Stomach (tissue), 9 donors: Measurements from ENCODE around the gene EXOC4. TPM values are rescaled to one million over a fixed set of nuclear protein-coding genes. Genes with fewer than 3 reads are reported as not detected.

Experiments used
- DNase-seq, 2 donors: peaks; one replicate each; pipeline versions ENCODE4 v3.0.0 to v3.0.0-alpha.2; 2013 to 2019
- H3K27ac ChIP-seq, 5 donors: fragments of 200-600 bp in 4 of 5; sonication (generic) in 4 of 5; one replicate each; pipeline ENCODE4 v1.5.1; 2013 to 2019; ENCODE audit warnings: mild to moderate bottlenecking in 1 of 5, moderate library complexity in 1 of 5
- H3K27me3 ChIP-seq, 3 donors: fragments of 200-600 bp; sonication (generic); one replicate each; pipeline ENCODE4 v1.5.1; 2017 to 2019; ENCODE audit warnings: mixed run types in 1 of 3
- H3K36me3 ChIP-seq, 4 donors: fragments of 200-600 bp; sonication (generic); 1 replicate in 3 of 4; 2 replicates in 1 of 4; pipeline ENCODE4 v1.5.1; 2016 to 2019
- H3K4me1 ChIP-seq, 4 donors: fragments of 200-600 bp; sonication (generic); one replicate each; pipeline ENCODE4 v1.5.1; 2016 to 2019
- H3K4me3 ChIP-seq, 4 donors: fragments of 200-600 bp; sonication (generic) in 3 of 4; one replicate each; pipeline ENCODE4 v1.5.1; 2016 to 2019; ENCODE audit warnings: mild to moderate bottlenecking in 1 of 4
- H3K9me3 ChIP-seq, 4 donors: fragments of 200-600 bp; sonication (generic); one replicate each; pipeline ENCODE4 v1.5.1; 2016 to 2019
- CTCF ChIP-seq, 7 experiments: fragments of 450-650 bp in 4 of 7; fragments of 200-600 bp in 3 of 7; sonication (generic) in 3 of 7; IDR thresholded peaks; one replicate each; pipeline ENCODE4 v1.5.1; 2016 to 2019; ENCODE audit warnings: antibody characterized with exemption in 7 of 7, control low read depth in 2 of 7, mild to moderate bottlenecking in 1 of 7
- EP300 ChIP-seq: sonication (generic); formaldehyde crosslinking; IDR thresholded peaks from one replicate; pipeline ENCODE4 v1.6.1; 2017; ENCODE audit warnings: antibody characterized with exemption
- POLR2A ChIP-seq, 4 donors: fragments of 450-650 bp; IDR thresholded peaks; one replicate each; pipeline ENCODE4 v1.6.1; 2016; ENCODE audit warnings: antibody characterized with exemption in 4 of 4, control low read depth in 2 of 4, mild to moderate bottlenecking in 1 of 4, moderate library complexity in 1 of 4
- POLR2AphosphoS5 ChIP-seq, 3 donors: sonication (generic); formaldehyde crosslinking; IDR thresholded peaks; one replicate each; pipeline ENCODE4 v1.6.1; 2016; ENCODE audit warnings: antibody characterized with exemption in 3 of 3
- WGBS, 5 donors: extraction: QIAGEN DNeasy Blood & Tissue Kit in 3 of 5; methylation state at CpG; one replicate each; pipeline versions ENCODE4 v1.1.5 to v1.1.7; 2013 to 2018; 5-methylcytosine and 5-hydroxymethylcytosine counted together
- intact Hi-C: fragments of 100-400 bp; cut with DNase I; formaldehyde crosslinking; loops from one replicate; pipeline ENCODE4 v1.15.1; 2023; ENCODE audit warnings: low total_unique reads
- polyA plus RNA-seq, 3 donors: library from polyadenylated mRNA; stranded (reverse); fragments of 200-250 nt; gene quantifications; one replicate each; pipeline ENCODE4 v1.2.3, GENCODE V29; 2013
- total RNA-seq, 5 donors: library from RNA; depleted of rRNA; stranded (reverse); fragments of >200 nt; gene quantifications; one replicate each; pipeline versions ENCODE4 v1.1.0 to v1.2.3, GENCODE V29; 2014 to 2016
- donor health status: healthy with polysubstance abuse.
- donor health status: Bipolar disorder and iron deficiency.
- donor health status: healthy.

The EXOC4 gene
- total and polyA plus RNA-seq, 8 donors, result 14.1 to 339 (median 61.1) TPM

- TF ChIP-seq EP300 (no peak), CTCF (IDR thresholded peaks at IDR 0.05) (no peak), POLR2A (IDR thresholded peaks at IDR 0.05) (no peak), POLR2AphosphoS5 (IDR thresholded peaks at IDR 0.05) (no peak)
- H3K9me3 ChIP-seq, result no peaks in the 10 kb centered on the region
- no peaks in the 10 kb centered on the region for H3K27me3 ChIP-seq
- H3K4me1 ChIP-seq, result peaks cover 0 to 5% (median 0%) of the 10 kb centered on the region in 4 donors
- no peak for DNase-seq
- 78 to 84% (median 82%) methylated on average over 3 of the region's 3 CpGs for WGBS, 5 donors
- intact Hi-C loops, result no loop called here
- H3K4me3 ChIP-seq, result no peak overlapping the region
- no peaks in the 10 kb centered on the region for H3K36me3 ChIP-seq
- H3K27ac ChIP-seq, result no peak overlapping the region
Observed at GRCh38 chr7:133746305-133746704, 493.4 kb downstream of the EXOC4 start.

GRCh38 chr7:133746847-133747246 is 494.0 kb downstream of the EXOC4 start:
- DNase-seq, result no peak
- H3K4me1 ChIP-seq, result peaks cover 0 to 4% (median 0%) of the 10 kb centered on the region in 4 donors
- TF ChIP-seq EP300 (no peak), CTCF (IDR thresholded peaks at IDR 0.05) (no peak), POLR2AphosphoS5 (IDR thresholded peaks at IDR 0.05) (no peak), POLR2A (IDR thresholded peaks at IDR 0.05) (no peak)
- H3K9me3 ChIP-seq, result no peaks in the 10 kb centered on the region
- no peak overlapping the region for H3K4me3 ChIP-seq
- H3K27me3 ChIP-seq, result no peaks in the 10 kb centered on the region
- 40 to 50% (median 47%) methylated on average over 2 of the region's 2 CpGs for WGBS, 5 donors
- intact Hi-C loops, result no loop called here
- H3K36me3 ChIP-seq, result no peaks in the 10 kb centered on the region
- H3K27ac ChIP-seq, result no peak overlapping the region

- Histone ChIP-seq H3K36me3 (no peaks in the 10 kb centered on the region), H3K4me1 (no peaks in the 10 kb centered on the region), H3K4me3 (no peak overlapping the region), H3K27ac (no peak overlapping the region), H3K27me3 (no peaks in the 10 kb centered on the region), H3K9me3 (no peaks in the 10 kb centered on the region)
- 60 to 75% (median 68%) methylated on average over 4 of the region's 4 CpGs for WGBS, 5 donors
- no peak for DNase-seq
- intact Hi-C loops, result no loop called here
- no peak for TF ChIP-seq CTCF (IDR thresholded peaks at IDR 0.05)
- no peak for TF ChIP-seq POLR2A (IDR thresholded peaks at IDR 0.05)
- no peak for TF ChIP-seq POLR2AphosphoS5 (IDR thresholded peaks at IDR 0.05)
- no peak for TF ChIP-seq EP300
Observed at GRCh38 chr7:133748443-133749407, 495.8 kb downstream of the EXOC4 start.

- Histone ChIP-seq H3K9me3 (no peaks in the 10 kb centered on the region), H3K27ac (no peak overlapping the region), H3K27me3 (no peaks in the 10 kb centered on the region), H3K36me3 (no peaks in the 10 kb centered on the region), H3K4me3 (no peak overlapping the region), H3K4me1 (no peaks in the 10 kb centered on the region)
- DNase-seq, result no peak
- 67 to 98% (median 80%) methylated on average over 3 of the region's 3 CpGs for WGBS, 5 donors
- TF ChIP-seq POLR2AphosphoS5 (IDR thresholded peaks at IDR 0.05), result no peak
- no peak for TF ChIP-seq POLR2A (IDR thresholded peaks at IDR 0.05)
- TF ChIP-seq CTCF (IDR thresholded peaks at IDR 0.05), result no peak
- TF ChIP-seq EP300, result no peak
- intact Hi-C loops, result no loop called here
Observed at GRCh38 chr7:133750287-133750686, 497.4 kb downstream of the EXOC4 start.
